ENCODE data around the gene SCN1A.

DNA sequence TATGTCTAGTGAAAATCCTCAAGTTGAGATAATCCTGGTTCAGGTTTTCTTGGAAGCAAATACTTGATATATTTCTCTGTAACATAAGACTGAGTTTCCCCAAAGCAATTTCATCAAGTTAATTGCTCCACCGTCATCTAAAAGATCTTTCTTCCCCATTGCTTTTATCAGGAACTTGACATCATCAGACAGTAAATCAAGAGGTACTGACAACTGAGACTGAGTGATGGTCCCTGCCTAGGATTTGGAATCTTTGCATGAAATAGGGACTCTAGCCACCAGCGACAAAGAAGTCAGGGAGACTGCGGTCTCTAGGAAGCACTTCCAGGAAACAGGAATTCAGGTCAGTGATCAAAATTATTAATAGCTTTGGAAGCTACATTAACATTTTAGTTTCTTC lies 43.4 kb upstream of the SCN1A start:
- TF ChIP-seq, protein P1, sequence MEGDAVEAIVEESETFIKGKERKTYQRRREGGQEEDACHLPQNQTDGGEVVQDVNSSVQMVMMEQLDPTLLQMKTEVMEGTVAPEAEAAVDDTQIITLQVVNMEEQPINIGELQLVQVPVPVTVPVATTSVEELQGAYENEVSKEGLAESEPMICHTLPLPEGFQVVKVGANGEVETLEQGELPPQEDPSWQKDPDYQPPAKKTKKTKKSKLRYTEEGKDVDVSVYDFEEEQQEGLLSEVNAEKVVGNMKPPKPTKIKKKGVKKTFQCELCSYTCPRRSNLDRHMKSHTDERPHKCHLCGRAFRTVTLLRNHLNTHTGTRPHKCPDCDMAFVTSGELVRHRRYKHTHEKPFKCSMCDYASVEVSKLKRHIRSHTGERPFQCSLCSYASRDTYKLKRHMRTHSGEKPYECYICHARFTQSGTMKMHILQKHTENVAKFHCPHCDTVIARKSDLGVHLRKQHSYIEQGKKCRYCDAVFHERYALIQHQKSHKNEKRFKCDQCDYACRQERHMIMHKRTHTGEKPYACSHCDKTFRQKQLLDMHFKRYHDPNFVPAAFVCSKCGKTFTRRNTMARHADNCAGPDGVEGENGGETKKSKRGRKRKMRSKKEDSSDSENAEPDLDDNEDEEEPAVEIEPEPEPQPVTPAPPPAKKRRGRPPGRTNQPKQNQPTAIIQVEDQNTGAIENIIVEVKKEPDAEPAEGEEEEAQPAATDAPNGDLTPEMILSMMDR (IDR thresholded peaks at IDR 0.05) = no peak
- TF ChIP-seq EP300 (IDR thresholded peaks at IDR 0.05) = no peak

Measured in tibial nerve (tissue), 4 donors.